ENCODE results near the gene TDRKH. TPM values are rescaled to one million over a fixed set of nuclear protein-coding genes. Genes with fewer than 3 reads are reported as not detected.

TDRKH gene
- total RNA-seq, 1 experiment from 2014 or later: 11.1 TPM

DNA sequence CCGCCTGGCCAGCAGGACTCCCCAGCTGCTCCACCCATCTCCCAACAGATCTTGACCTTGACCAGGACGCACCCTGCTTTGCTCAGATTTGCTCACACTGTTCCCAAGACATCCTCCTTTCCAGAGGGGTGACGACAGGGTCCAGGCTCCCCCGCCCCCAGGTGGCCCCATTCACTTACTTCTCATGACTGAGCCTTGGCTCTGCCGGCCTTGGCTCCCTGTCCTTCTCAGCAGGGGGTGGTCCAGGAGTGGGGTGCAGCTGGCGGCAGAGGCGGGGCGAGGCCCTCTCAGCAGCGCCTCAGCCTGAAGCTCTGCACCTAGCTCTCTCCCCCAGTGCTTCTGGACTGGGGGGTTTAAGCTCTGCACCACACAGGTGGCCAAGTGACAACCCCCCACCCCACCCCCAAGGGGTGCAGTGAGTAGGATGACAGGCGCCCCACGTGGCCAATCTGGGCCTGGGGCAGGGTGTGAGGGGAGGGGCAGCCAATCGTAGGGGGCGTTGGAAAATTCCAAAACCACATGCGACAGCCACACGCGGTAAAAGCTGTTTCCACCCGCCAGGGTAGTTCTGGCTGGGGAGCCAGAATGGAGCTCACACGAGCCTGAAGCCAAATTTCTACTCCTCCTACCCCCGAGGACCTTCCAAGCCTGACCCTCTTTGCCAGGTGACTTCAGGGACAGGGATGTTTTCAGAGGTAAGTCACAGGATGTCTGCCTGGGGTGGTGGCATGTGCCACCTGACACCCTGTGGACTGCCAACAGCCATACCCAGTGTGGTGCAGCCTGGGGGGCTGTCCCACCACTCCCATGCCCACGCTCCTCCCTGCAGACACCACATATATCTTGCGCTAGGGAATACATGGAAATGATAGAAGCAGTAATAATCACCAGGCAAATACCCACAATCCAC lies 35.7 kb upstream of the TDRKH start (continued):
- TF ChIP-seq, protein P1, sequence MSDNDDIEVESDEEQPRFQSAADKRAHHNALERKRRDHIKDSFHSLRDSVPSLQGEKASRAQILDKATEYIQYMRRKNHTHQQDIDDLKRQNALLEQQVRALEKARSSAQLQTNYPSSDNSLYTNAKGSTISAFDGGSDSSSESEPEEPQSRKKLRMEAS (IDR thresholded peaks at IDR 0.05): no peak
- TF ChIP-seq ELF1 (IDR thresholded peaks at IDR 0.05; ENCODE audit: borderline replicate concordance, low read depth): no peak
- TF ChIP-seq SRF (IDR thresholded peaks at IDR 0.05; ENCODE audit: low read depth): no peak
- TF ChIP-seq RAD21 (IDR thresholded peaks at IDR 0.05; ENCODE audit: low read depth): no peak
- no peak for TF ChIP-seq CTCF (IDR thresholded peaks at IDR 0.05 in 2 of 3, conservative IDR thresholded peaks at IDR 0.05 in 1 of 3; ENCODE audit: borderline replicate concordance in 1 of 3, insufficient read depth in 1 of 3, low read depth in 2 of 3, low read length in 2 of 3)
- no peak for TF ChIP-seq SP1 (IDR thresholded peaks at IDR 0.05; ENCODE audit: low read depth)
- no peak for TF ChIP-seq SIN3A (IDR thresholded peaks at IDR 0.05; ENCODE audit: low read depth)

GRCh38 chr1:151825204-151825603 lies 34.9 kb upstream of the TDRKH start:
- ATAC-seq (no peak), DNase-seq (ENCODE audit: low read depth, low spot score) (no peak)
- Histone ChIP-seq H2AFZ (ENCODE audit: low read depth, low read length, poor library complexity, severe bottlenecking) (no peak overlapping the region), H3K9me2 (ENCODE audit: insufficient read depth) (no peaks in the 10 kb centered on the region), H3K9me3 (ENCODE audit: control insufficient read depth in 1 of 2, insufficient read depth in 1 of 2, low read depth in 1 of 2, low read length in 2 of 2) (no peaks in the 10 kb centered on the region), H3K79me2 (ENCODE audit: insufficient read depth, low read length) (no peaks in the 10 kb centered on the region), H3K4me2 (ENCODE audit: low read length) (no peak overlapping the region), H4K20me1 (ENCODE audit: insufficient read depth) (no peaks in the 10 kb centered on the region), H3K4me3 (replicated peaks in 1 of 2; ENCODE audit: low read depth in 1 of 2, low read length in 2 of 2) (no peak overlapping the region), H3K4me1 (ENCODE audit: control insufficient read depth in 1 of 2, insufficient read depth in 2 of 2, low read length in 2 of 2) (peaks cover 8 to 22% of the 10 kb centered on the region in 2 experiments), H3K27me3 (ENCODE audit: insufficient read depth, low read length) (no peaks in the 10 kb centered on the region), H3K36me3 (ENCODE audit: control insufficient read depth in 1 of 2, insufficient read depth in 2 of 2, low read length in 2 of 2) (no peaks in the 10 kb centered on the region), H3K9ac (ENCODE audit: low read length) (no peak overlapping the region), H3K27ac (ENCODE audit: low read depth, low read length) (no peak overlapping the region)
- BruUV-seq (replicated peaks): no TSS peak
- no peak for TF ChIP-seq FOSL1 (IDR thresholded peaks at IDR 0.05; ENCODE audit: low read depth)
- no peak for TF ChIP-seq ZBTB33 (IDR thresholded peaks at IDR 0.05; ENCODE audit: extremely low read depth, insufficient replicate concordance, low read length)
- TF ChIP-seq CEBPB (IDR thresholded peaks at IDR 0.05; ENCODE audit: low read depth): no peak
- no peak for TF ChIP-seq ZNF274 (IDR thresholded peaks at IDR 0.05; ENCODE audit: low read depth, low read length)
- intact Hi-C loops (cut with micrococcal nuclease): no loop called here
- POLR2A ChIA-PET: no interaction called here
- CTCF ChIA-PET: no interaction called here
- RAD21 ChIA-PET (ENCODE audit: low non-redundant PET in 1 of 2, low total read pairs in 2 of 2, uncharacterized antibody in 2 of 2, unreplicated experiment in 2 of 2): no interaction called here

All from HCT116 (cell line).